Neural progenitor cell (in vitro differentiated cells): ENCODE results near the gene PRKCE. TPM values are rescaled to one million over a fixed set of nuclear protein-coding genes. Genes with fewer than 3 reads are reported as not detected.

ENCODE experiments used
- DNase-seq: peaks from one replicate; pipeline ENCODE4 v3.0.0-alpha.2; 2016; ENCODE audit warnings: low spot score
- H2AFZ ChIP-seq: fragments of 200-600 bp; sonication (generic); replicated peaks from 2 replicates; pipeline ENCODE4 v1.6.1; 2016; ENCODE audit warnings: antibody characterized with exemption
- H3F3A ChIP-seq: fragments of 200-600 bp; sonication (generic); 2 replicates; pipeline ENCODE4 v1.6.1; 2016; ENCODE audit warnings: antibody characterized with exemption, low read depth
- H3K27ac ChIP-seq: fragments of 200-600 bp; sonication (generic); 2 replicates; pipeline ENCODE4 v1.5.1; 2016; ENCODE audit warnings: mild to moderate bottlenecking
- H3K27me3 ChIP-seq: fragments of 200-600 bp; sonication (generic); 2 replicates; pipeline ENCODE4 v1.6.1; 2016; ENCODE audit warnings: mild to moderate bottlenecking, moderate library complexity
- H3K36me3 ChIP-seq: fragments of 200-600 bp; sonication (generic); 2 replicates; pipeline ENCODE4 v1.5.1; 2016
- H3K4me1 ChIP-seq: fragments of 200-600 bp; sonication (generic); 2 replicates; pipeline ENCODE4 v1.6.1; 2016; ENCODE audit warnings: mixed run types
- H3K4me2 ChIP-seq: fragments of 200-600 bp; sonication (generic); 2 replicates; pipeline ENCODE4 v1.6.1; 2016
- H3K4me3 ChIP-seq: fragments of 200-600 bp; sonication (generic); 2 replicates; pipeline ENCODE4 v1.5.1; 2016
- H3K79me2 ChIP-seq: fragments of 200-600 bp; sonication (generic); 2 replicates; pipeline ENCODE4 v1.6.1; 2016; ENCODE audit warnings: low read depth
- H3K9ac ChIP-seq: fragments of 200-600 bp; sonication (generic); 2 replicates; pipeline ENCODE4 v1.6.1; 2016
- H3K9me3 ChIP-seq: fragments of 200-600 bp; sonication (generic); 2 replicates; pipeline ENCODE4 v1.5.1; 2016; ENCODE audit warnings: low read depth
- H4K20me1 ChIP-seq: fragments of 200-600 bp; sonication (generic); 2 replicates; pipeline ENCODE4 v1.6.1; 2016; ENCODE audit warnings: low read depth
- H3K27ac Mint-ChIP-seq: 3 replicates; pipeline ENCODE4 v1.8.0; 2021; ENCODE audit warnings: mixed read lengths
- H3K27me3 Mint-ChIP-seq: 2 replicates; pipeline ENCODE4 v1.8.0; 2022; ENCODE audit warnings: low read depth, mild to moderate bottlenecking, inconsistent platforms, moderate library complexity, mixed read lengths; ENCODE audit not compliant: insufficient read depth
- H3K36me3 Mint-ChIP-seq: 3 replicates; pipeline ENCODE4 v1.8.0; 2021; ENCODE audit warnings: mixed read lengths
- H3K4me1 Mint-ChIP-seq: 3 replicates; pipeline ENCODE4 v1.8.0; 2021; ENCODE audit warnings: mixed read lengths
- H3K4me3 Mint-ChIP-seq: 3 replicates; pipeline ENCODE4 v1.8.0; 2021; ENCODE audit warnings: mild to moderate bottlenecking, moderate library complexity, mixed read lengths
- H3K9me3 Mint-ChIP-seq: 3 replicates; pipeline ENCODE4 v1.8.0; 2020; ENCODE audit warnings: mixed read lengths
- CTCF ChIP-seq: fragments of 200-600 bp; sonication (generic); IDR thresholded peaks from 2 replicates; pipeline ENCODE4 v1.5.1; 2017; ENCODE audit warnings: antibody characterized with exemption, mild to moderate bottlenecking
- EZH2 ChIP-seq: fragments of 200-600 bp; sonication (generic); IDR thresholded peaks from 2 replicates; pipeline ENCODE4 v1.6.1; 2017; ENCODE audit warnings: antibody characterized with exemption, mild to moderate bottlenecking, moderate library complexity
- EZH2phosphoT487 ChIP-seq: fragments of 200-600 bp; sonication (generic); IDR thresholded peaks from 2 replicates; pipeline ENCODE4 v1.6.1; 2017; ENCODE audit warnings: antibody characterized with exemption
- total RNA-seq: library from RNA; depleted of rRNA; stranded (reverse); fragments of >200 nt; gene quantifications from 2 replicates; pipeline ENCODE4 v1.2.3, GENCODE V29; 2015; ENCODE audit warnings: low replicate concordance

Gene PRKCE
- total RNA-seq, 1 donor from 2014 or later: 4.1 TPM

- Histone ChIP-seq H3K4me2 (no peak overlapping the region), H3K9me3 (no peaks in the 10 kb centered on the region), H3K79me2 (no peaks in the 10 kb centered on the region), H3K27me3 (no peaks in the 10 kb centered on the region), H2AFZ (no peak overlapping the region), H3K4me1 (no peaks in the 10 kb centered on the region), H3K36me3 (no peaks in the 10 kb centered on the region), H3K4me3 (no peak overlapping the region), H4K20me1 (no peaks in the 10 kb centered on the region), H3K9ac (no peak overlapping the region), H3K27ac (no peak overlapping the region), H3F3A (no peaks in the 10 kb centered on the region)
- H3K4me1 Mint-ChIP-seq: no peaks in the 10 kb centered on the region
- no peak overlapping the region for H3K27ac Mint-ChIP-seq
- DNase-seq: no peak
- no peak overlapping the region for H3K4me3 Mint-ChIP-seq
- H3K9me3 Mint-ChIP-seq: peaks cover 5% of the 10 kb centered on the region
- H3K36me3 Mint-ChIP-seq: no peaks in the 10 kb centered on the region
- TF ChIP-seq CTCF (no peak), EZH2phosphoT487 (no peak), EZH2 (no peak)
- H3K27me3 Mint-ChIP-seq: peaks cover 4% of the 10 kb centered on the region
Measured at GRCh38 chr2:45992741-45993475, 341.4 kb downstream of the PRKCE start.

GRCh38 chr2:45993476-45993991, 342.1 kb downstream of the PRKCE start:
- H3K4me1 ChIP-seq: no peaks in the 10 kb centered on the region
- no peak overlapping the region for H3K4me2 ChIP-seq
- Mint-ChIP-seq H3K27me3 (peaks cover 4% of the 10 kb centered on the region), H3K36me3 (no peaks in the 10 kb centered on the region), H3K4me1 (no peaks in the 10 kb centered on the region), H3K27ac (no peak overlapping the region), H3K4me3 (no peak overlapping the region), H3K9me3 (peaks cover 5% of the 10 kb centered on the region)
- no peaks in the 10 kb centered on the region for H3F3A ChIP-seq
- H4K20me1 ChIP-seq: no peaks in the 10 kb centered on the region
- no peak overlapping the region for H3K4me3 ChIP-seq
- H3K36me3 ChIP-seq: no peaks in the 10 kb centered on the region
- H3K9me3 ChIP-seq: no peaks in the 10 kb centered on the region
- no peak overlapping the region for H3K27ac ChIP-seq
- no peaks in the 10 kb centered on the region for H3K79me2 ChIP-seq
- no peak overlapping the region for H3K9ac ChIP-seq
- no peaks in the 10 kb centered on the region for H3K27me3 ChIP-seq
- TF ChIP-seq CTCF (peak; percentile 84), EZH2 (no peak)
- peak; percentile 90 for DNase-seq
- H2AFZ ChIP-seq: no peak overlapping the region

GRCh38 chr2:45994060-45994459, 342.6 kb downstream of the PRKCE start:
- Histone ChIP-seq H3F3A (no peaks in the 10 kb centered on the region), H3K36me3 (no peaks in the 10 kb centered on the region), H3K27ac (no peak overlapping the region), H3K27me3 (no peaks in the 10 kb centered on the region), H3K9me3 (no peaks in the 10 kb centered on the region), H3K4me1 (no peaks in the 10 kb centered on the region), H4K20me1 (no peaks in the 10 kb centered on the region), H3K9ac (no peak overlapping the region), H3K4me3 (no peak overlapping the region), H3K4me2 (no peak overlapping the region), H3K79me2 (no peaks in the 10 kb centered on the region), H2AFZ (no peak overlapping the region)
- H3K9me3 Mint-ChIP-seq: peaks cover 5% of the 10 kb centered on the region
- TF ChIP-seq EZH2 (no peak), CTCF (no peak), EZH2phosphoT487 (no peak)
- no peak overlapping the region for H3K4me3 Mint-ChIP-seq
- no peak for DNase-seq
- H3K27ac Mint-ChIP-seq: no peak overlapping the region
- H3K27me3 Mint-ChIP-seq: peaks cover 4% of the 10 kb centered on the region
- H3K4me1 Mint-ChIP-seq: no peaks in the 10 kb centered on the region
- H3K36me3 Mint-ChIP-seq: no peaks in the 10 kb centered on the region
